Measurements from ENCODE around the gene SNX11.

SNX11 gene

GRCh38 chr17:48131216-48131824 is 23.8 kb downstream of the SNX11 start:
- in situ Hi-C loops (cut with HindIII; ENCODE audit: low sequenced_read_pairs), result no loop called here

- in situ Hi-C loops (cut with HindIII; ENCODE audit: low sequenced_read_pairs), result no loop called here
Observed at GRCh38 chr17:48132385-48132784, 24.8 kb downstream of the SNX11 start.

DNA sequence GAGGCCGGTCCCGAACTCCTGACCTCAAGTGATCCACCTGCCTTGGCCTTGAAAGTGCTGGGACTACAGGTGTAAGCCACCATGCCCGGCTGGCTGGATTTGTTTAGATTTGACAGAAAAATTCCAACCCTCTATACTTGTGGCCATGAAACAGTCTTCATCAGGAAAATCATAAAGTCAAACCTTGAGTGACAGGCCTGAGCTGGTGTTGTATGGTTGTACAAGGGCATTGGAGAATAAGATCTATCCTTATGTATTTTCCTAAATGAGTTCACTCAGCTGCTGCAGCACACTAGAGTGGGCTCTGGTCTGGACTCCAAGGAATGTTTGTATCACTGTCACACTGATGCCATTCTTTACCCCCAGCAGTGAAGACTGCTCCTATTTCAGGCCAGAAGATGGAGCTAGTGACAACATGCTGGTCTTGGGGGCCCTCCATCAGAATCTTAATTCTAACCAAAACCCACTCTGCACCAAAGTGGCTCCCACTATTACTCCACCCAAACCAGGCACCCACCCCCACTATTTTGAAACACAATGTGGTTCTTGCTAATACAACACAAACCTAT is 27.4 kb downstream of the SNX11 start:
- in situ Hi-C loops (cut with HindIII; ENCODE audit: low sequenced_read_pairs), result no loop called here

DNA sequence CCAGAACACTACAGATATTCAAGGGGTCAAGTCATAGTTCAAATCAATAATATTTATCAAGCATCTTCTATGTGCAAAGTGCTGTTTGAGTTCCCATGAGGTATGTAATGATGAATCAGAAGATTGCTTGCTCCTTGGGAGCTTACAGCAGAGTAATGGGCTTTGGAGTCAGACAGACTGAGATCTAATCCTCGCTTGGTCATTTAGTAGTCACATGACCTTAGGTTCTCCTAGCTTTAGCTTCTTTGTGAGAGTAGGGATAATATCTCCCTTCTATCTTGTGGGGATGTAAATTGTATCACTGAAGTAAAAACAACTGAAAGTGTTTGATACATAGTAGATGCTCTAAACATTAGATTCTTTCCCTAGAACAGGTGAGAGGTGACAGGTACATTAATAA is 30.1 kb downstream of the SNX11 start:
- in situ Hi-C loops (cut with HindIII; ENCODE audit: low sequenced_read_pairs), result no loop called here

GRCh38 chr17:48139944-48140343 is 32.4 kb downstream of the SNX11 start:
- in situ Hi-C loops (cut with HindIII; ENCODE audit: low sequenced_read_pairs), result no loop called here

DNA sequence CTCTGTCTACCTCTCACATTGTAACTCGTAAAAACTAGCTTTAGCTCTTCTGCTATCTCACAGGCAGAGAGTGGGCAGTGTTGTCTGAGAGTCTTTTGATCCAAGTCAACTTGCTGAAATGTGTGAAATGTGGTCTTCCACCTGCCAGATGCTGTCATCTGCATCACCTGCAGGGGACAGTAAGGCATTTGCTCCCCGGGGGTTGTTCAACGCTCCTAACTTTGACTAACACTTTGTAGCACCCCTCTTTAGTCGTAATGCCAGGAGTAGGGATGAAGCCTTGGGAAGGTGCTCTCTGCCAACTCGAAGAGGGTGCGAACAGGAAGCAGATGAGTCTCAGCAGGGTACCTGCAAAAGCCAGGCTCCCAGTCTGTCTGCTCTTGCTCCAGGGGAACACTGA is 36.1 kb downstream of the SNX11 start:
- in situ Hi-C loops (cut with HindIII; ENCODE audit: low sequenced_read_pairs), result no loop called here

GRCh38 chr17:48144231-48144630 is 36.7 kb downstream of the SNX11 start:
- in situ Hi-C loops (cut with HindIII; ENCODE audit: low sequenced_read_pairs), result no loop called here

DNA sequence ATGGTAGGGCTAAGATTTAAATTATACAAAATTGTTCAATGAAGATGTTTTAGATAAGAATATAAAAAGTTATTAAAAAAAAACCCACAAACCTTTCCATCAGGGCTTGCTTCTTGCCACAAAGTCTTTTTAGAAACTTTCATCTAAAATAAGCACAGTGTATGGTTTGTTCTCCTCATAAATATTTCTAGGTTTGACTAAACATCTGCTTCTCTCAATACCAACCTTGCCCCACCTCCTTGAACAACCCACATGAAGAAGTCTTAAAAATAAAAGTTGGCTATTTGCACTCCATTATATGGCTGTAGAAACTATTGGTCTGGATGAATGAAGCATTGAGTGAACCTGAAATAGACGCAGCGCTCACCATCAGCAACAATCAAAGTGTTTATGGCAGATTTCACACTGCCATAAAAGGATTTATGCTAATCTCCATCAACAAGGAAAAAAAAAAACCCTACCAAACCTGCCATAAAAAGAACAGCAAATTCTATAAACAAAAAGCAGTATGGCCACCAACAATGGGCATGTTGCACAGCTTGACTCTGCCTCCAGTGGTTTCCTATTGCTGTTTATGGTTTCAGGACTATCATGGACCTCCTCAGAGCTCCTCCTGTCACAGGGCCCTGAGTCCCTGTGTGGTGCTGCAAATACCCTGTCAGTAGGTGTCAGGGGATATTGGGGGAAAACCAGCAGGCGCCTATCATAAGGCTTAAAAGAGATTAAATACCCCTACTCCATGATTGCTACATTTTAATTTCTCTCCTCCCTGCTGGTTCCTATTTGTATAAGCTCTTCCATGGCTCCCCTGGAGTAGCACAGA is 37.6 kb downstream of the SNX11 start:
- in situ Hi-C loops (cut with HindIII; ENCODE audit: low sequenced_read_pairs), result no loop called here

DNA sequence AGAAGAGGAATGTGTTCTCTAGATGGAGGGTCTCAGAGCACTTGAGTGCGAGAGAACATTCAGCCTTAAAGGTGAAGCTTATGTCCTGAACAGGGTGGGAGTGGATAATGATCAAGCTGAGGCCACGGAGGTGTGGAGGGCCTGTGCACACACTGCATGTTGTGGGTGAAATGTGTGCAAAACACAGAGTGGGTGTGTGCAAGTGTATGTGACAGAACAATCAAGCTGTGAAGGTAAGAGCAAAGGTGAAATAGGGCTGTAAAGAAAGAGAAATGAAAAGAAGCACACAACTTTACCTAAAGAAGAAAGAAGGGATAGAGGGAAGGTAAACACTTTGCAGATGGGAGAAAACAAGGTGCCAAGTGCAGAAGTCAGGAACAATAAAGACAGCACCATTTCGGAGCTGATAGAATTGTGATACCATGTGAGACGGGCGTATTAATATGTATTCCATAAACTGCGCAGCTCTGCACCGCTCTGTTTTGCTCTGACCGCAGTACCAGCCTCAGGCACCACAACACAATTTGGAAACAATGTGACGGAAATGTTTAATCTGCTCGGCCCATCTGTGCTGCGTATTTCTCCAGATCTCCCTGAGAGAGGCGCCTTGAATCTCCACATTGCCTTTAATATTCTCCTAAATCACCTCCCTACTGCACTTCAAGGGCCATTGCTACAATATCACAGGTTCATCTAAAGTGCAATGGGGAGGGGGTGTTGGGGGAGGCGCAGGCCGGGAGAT is 40.6 kb downstream of the SNX11 start:
- in situ Hi-C loops (cut with HindIII; ENCODE audit: low sequenced_read_pairs), result no loop called here

GRCh38 chr17:48148854-48149786 is 41.6 kb downstream of the SNX11 start:
- in situ Hi-C loops (cut with HindIII; ENCODE audit: low sequenced_read_pairs), result no loop called here

DNA sequence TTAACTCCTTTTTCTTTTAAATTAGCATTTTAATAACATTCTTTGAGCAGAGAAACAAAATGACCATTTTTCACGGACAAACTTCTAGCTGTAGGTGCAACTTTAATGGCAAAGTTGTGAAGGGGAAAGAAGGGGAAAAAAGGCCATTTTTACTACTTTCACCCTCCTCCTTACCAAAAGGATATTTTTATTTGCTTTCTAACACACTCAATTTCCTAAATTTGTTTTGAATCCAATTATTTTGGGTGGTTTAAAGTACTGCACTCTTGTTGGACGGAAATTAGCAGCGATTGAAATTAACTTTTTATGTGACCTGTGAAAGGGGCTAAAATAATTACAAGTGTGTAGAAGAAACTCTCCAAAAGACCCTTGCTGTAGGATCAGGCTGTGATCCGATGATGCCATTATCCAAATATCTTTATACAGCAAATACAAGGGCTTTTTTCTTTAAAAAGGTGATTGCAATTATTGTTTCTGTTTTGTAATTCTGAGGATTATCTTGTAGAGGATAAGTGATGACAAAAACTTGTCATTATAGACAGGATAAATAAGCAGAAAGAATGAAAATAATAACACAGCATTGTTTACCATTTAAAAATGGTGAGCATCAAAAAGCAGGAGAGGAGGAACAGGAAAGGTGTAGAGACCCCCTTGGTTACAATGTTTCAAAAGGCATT is 42.4 kb downstream of the SNX11 start:
- in situ Hi-C loops (cut with HindIII; ENCODE audit: low sequenced_read_pairs), result no loop called here

DNA sequence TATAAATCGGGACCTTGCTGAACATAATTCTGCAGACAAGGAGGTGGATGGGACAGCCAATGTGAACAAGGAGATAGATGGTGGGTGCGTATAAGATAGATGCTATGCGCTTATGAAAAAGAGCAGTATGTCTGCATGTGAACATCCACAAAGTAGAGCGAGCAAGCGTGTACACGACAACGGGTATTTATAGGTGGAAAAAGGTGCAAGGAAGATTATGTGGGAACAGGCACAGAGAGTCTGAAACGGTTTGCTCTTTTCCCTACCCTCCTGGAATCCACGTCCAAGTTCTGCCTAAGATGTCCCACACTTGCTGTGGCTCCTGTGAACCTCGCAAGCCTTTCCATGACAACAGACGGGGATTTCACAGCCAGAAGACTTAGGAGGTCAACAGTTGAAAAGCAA is 43.0 kb downstream of the SNX11 start:
- in situ Hi-C loops (cut with HindIII; ENCODE audit: low sequenced_read_pairs), result no loop called here

DNA sequence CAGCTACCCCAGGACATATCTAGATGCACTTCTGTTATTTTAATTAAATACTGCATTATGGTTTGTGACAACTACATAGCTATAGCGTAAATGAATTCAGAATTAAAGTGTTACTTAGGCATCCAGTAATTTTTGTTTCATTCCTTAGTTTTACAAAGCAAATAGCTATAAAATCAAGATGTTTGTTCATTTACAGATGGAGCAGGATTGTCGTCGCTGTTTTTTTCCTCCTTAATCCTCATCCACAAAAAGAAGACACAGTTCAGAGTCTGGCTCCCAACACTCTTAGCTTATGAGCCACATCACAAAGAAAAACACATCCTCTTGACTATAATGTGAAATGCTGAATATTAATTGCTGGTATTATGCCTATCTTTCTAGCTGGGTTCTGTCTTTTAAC is 43.7 kb downstream of the SNX11 start:
- in situ Hi-C loops (cut with HindIII; ENCODE audit: low sequenced_read_pairs), result no loop called here

DNA sequence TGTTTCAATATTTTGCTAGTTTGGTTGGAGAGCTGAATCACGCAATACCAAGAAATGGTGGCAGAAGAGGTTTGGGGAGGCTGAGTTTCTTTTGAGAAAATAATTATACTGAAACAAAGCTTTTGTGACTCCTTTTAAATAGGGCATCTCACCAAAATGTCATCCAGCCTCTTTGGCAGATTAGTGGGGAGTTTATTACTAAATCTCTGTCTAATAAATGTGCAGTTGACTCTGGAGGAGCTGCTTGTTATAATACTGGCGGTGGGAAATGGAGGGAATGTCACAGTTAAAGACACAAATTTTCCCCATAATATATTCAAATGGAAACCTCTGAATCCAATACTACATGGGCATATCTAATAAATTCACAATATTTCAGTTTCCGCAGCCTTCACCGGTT is 44.7 kb downstream of the SNX11 start:
- in situ Hi-C loops (cut with HindIII; ENCODE audit: low sequenced_read_pairs), result no loop called here

DNA sequence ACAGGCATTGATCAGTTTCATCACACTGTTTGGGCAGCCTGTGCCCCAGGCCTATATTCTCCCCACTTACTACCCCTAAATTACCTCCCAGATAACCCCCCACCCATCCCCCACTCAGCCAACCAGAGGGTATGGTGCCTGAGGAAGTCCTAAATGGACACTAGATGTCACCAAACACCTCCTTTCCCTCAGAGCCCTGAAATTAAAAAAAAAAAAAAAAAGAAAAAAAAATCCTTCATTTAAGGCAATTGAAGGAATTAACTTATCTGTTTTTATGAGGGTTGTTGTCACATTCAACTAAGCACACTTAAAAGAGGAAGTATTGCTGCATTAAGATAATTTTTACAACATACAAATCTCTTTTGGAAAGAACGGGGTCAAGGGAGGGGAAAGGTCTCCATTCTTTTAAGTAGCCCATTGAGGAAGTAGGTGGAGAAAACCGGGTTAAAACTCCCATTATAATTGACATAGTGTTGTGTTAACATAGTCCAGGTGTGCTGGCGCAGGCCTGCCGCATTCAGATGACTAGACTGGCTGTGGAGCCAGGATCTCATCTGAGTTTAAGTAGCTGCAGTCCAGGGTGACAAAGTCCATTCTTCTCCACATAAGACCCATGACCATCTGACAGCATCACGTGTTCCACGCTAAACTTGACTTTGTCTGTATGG is 46.3 kb downstream of the SNX11 start:
- in situ Hi-C loops (cut with HindIII; ENCODE audit: low sequenced_read_pairs), result no loop called here

DNA sequence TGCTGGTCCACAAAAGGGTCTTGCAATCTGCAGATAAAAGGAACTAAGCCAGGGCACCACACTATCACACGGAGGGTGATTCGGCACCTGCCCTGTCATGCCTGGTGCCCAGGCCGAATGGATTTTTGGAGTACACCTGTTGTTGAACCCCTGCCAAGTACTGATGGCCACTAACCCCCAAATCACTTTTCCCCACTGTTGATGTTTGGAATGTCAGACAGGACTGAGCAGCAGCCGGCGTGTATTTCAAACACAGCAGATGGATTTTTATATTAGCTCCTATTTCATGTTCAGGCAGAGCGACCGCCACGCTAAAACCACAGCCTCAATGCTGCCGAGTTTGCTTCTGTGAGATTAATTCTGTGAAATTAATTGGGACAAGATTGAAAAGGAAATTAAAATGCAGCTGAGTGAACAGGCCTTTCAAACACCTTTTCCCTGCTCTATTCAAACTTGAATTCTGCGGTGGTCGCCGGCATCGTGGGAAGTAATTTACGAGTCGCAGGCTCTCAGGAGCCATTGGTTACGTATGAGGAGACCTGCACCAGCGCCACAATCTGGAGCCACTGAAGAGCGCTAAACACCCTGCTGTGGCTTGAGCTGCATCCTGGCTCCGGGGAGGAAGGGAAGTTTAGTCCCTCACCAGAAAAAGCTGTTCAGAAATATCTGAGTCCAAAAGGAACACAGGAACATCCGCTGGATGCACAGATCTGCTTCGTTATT is 48.5 kb downstream of the SNX11 start:
- in situ Hi-C loops (cut with HindIII; ENCODE audit: low sequenced_read_pairs), result no loop called here

DNA sequence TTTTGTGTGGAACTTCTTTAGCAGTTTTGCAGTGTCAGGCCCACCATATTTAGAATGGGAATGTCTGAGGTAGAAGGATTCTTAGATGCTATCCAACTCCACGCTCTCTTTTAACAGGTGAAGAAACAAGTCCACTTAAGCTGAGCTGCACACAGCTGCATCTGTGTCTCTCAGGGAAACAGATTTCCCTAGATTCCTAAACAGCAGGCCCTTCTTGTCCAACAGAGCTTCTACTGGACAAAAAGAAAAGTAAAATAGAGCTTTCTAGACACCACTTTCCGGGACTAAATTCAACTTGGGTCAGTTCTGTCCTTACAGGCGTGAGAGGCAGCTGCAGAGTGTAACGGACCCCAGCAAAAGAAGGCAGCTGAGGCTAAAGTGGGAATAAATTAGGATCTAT is 51.7 kb downstream of the SNX11 start:
- in situ Hi-C loops (cut with HindIII; ENCODE audit: low sequenced_read_pairs), result no loop called here

- in situ Hi-C loops (cut with HindIII; ENCODE audit: low sequenced_read_pairs), result no loop called here
Observed at GRCh38 chr17:48160177-48161081, 52.9 kb downstream of the SNX11 start.
